Stimulated activated CD4-positive, alpha-beta T cell treated with anti-CD3 and anti-CD28 coated beads, Interleukin-15, amount 100 ng/mL, for 24 hours (primary cell): ENCODE data around the gene AMN.

Experiments used
- DNase-seq: peaks from one replicate; pipeline ENCODE4 v3.0.0-alpha.2; 2020

The AMN gene

GRCh38 chr14:102969901-102970300, 47.4 kb downstream of the AMN start:
- DNase-seq: no peak

GRCh38 chr14:102970496-102970895, 48.0 kb downstream of the AMN start:
- no peak for DNase-seq

- no peak for DNase-seq
Measured at GRCh38 chr14:102971314-102971713, 48.9 kb downstream of the AMN start.

- DNase-seq: no peak
Measured at GRCh38 chr14:102971836-102972606, 49.6 kb downstream of the AMN start.

- no peak for DNase-seq
Measured at GRCh38 chr14:102973706-102974285, 51.3 kb downstream of the AMN start.

- DNase-seq: no peak
Measured at GRCh38 chr14:102975662-102976061, 53.2 kb downstream of the AMN start.

GRCh38 chr14:102977475-102977874, 55.0 kb downstream of the AMN start:
- DNase-seq: no peak

GRCh38 chr14:102979406-102979805, 56.9 kb downstream of the AMN start:
- DNase-seq: peak; percentile 33

- no peak for DNase-seq
Measured at GRCh38 chr14:102980409-102980810, 57.9 kb downstream of the AMN start.
